HG03159 (cell line): ENCODE data around the gene PLXNA2.

Source experiments
- ATAC-seq: cut with Tn5 transposase; IDR thresholded peaks from one replicate; pipeline ENCODE4 v1.9.1; 2021; ENCODE audit warnings: mild to moderate bottlenecking, moderate library complexity; ENCODE audit not compliant: unreplicated experiment

Gene PLXNA2

GRCh38 chr1:208166340-208167138 lies 77.6 kb downstream of the PLXNA2 start:
- ATAC-seq = no peak

- no peak for ATAC-seq
These were observed 78.5 kb downstream of the PLXNA2 start for GRCh38 chr1:208165659-208166058.

DNA sequence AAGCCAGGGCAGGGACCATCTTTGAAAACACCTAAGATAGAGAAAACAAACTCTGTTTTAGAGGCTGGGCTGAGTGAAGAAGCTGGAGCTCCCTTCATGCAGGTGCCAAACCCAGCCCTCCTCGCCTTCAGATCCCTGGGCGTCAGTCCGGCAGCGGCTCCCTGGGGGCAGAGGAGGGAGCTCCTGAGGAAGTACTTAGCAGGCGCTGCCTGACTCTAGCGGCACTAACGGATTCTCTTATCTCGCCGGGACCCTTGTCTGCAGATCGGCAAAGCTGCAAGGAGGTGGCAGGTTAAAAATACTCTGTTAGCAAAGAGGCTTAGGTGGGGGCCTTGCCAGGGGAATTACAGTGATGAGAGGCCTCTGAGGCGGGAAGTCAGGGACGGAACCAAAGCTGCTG lies 79.6 kb downstream of the PLXNA2 start:
- ATAC-seq = no peak

- no peak for ATAC-seq
These were observed 80.6 kb downstream of the PLXNA2 start for GRCh38 chr1:208163539-208163938.

DNA sequence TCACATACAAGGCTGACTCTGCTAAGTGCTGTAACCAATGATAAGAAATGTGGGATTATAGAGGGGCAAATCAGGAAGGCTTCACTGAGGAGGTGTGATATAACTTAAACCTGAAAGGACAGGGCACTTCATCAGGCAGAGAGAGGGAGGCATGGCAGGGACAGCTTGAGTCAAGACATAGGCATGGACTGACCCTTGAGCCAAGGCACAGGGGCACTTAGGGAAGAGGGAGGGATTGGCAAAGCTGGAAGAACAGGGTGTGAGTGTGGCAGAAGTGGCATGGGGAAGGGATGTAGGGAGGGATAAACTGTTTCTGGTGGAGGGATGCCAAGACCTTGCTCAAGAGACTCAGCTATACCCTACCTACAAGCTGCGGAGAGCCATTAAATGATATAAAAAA lies 81.3 kb downstream of the PLXNA2 start:
- ATAC-seq = no peak

DNA sequence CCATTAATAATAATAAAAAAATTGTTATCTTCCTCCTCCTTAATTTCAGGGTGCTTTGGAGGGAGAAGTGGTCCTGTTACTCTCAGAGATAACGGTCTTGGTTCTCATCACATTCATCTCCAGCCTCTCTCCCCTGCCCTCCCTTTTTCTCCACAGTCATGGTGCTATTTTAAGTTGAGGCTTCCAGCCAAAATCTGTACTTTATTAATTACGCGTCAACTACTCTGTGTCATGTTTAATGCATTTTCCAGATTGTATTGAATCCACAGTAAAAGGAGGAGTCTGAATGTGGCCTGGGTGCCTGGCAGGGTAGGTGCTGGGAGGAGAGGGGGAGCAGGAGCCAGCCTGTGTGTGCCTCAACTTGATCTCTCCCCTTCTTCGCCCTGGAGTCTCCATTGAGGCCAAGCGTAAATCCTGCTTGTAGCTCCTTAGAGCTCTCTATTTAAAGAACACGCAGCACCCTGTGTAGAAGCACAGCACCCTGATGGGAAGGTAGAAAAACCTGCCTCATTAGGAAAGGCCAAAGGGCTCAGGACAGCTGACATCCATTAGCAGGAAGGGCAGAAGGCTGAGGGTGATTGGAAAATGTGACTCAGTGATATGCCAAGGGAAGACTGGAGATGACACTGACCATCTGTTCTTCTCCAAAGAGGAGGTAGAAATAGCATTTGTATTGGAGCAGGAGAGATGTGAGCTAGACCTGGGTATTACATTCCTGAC lies 82.4 kb downstream of the PLXNA2 start:
- no peak for ATAC-seq

GRCh38 chr1:208161005-208161404 lies 83.2 kb downstream of the PLXNA2 start:
- no peak for ATAC-seq

DNA sequence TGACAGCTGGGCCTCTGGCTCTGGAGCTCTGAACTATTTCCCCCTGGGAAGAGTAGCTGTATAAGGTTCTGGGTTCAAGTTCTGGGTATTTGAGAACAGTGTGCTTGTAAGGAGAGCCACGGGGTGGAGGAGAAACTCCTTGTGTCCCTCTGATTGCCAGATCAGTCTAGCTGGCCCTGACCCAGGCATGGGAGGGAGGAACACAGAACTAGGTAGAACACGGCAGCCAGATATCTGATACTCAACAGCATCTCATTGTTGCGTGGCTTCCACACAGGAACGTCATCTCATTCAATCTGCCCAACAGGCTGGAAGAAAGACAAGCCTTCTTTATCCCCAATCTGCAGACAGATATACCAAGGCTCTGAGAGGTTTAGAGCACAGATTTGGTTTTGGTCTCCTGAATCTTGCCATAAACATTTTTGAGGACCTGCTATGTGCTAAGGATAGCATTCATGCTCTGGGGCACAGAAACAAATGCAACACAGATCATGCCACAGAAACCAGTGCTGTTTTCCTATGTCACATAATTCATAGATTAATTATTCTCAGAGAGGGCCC lies 83.8 kb downstream of the PLXNA2 start:
- no peak for ATAC-seq

DNA sequence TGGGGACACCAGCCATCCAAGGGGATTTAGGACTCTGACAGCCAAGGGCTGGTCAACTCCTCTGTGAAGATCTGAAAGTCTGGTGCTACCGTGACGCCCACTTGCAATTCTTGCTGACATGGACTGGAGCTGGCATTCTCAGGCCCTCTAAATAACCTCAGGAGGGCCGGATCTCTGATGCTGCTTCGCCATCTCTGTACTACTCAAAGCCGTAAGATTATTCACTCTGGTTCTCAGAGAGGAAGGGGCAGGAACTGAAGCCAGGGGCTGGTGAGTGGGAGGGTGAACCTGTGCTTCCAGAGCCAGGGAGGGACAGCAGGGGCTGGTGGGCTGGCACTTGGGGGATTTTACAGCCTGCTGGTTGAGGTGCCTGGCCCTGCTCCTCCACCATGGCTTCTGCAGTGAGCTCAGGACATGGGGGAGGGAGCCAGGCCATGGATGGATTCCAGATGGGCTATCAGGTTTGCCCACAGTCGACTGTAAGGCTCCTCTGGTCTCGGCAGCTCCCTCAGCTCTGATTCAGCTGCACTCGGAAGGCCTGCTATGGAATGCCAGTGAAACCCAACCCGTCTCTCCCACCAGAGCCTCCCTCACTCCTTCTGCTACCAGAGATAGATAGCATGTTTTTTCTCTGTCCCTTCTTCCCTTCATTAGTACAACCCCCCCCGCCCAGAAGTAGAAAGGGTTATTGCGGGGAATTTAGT lies 84.5 kb downstream of the PLXNA2 start:
- no peak for ATAC-seq

DNA sequence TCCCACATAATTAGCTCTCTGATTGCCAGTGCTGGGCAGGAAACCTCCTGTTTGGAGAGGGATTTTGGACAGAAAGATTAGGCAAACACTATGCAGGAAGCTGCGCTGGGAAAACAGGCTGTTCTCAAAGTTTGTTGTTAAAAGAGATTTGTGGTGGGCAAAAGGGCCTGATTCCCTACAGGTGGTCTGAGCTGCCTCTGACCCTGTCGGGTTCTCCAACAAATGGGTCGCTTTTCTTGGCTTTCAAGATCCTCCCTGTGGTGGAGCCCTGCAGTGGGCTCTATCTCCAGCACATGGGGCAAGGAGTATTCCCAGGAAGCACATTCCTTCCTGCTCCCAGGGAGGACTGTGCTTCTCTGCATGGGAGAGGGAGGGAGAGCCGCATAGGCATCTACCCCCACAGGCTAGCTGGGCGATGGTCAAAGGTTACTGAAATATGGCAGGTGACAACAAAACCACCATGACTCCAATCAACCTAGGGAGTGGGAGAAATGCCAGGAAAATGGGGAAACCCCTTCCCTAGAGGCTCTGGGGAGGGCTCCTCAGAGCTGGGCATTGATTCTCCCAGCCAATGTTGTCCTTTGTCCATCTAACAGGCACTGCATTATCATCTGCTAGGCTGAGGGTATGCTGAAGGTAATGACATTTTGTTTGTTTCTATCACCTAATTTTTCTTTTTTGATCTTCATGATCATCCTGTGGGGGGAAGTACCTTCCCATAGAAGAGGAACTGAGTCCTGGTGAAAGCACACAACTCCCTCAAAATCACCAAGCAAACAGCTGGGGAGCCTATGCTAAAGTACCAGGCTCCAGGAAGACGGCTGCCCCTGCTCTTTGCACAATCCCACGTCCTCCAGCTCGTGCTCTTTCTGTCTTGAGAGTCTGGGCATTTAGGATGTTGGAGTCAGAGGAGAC lies 85.3 kb downstream of the PLXNA2 start:
- no peak for ATAC-seq

DNA sequence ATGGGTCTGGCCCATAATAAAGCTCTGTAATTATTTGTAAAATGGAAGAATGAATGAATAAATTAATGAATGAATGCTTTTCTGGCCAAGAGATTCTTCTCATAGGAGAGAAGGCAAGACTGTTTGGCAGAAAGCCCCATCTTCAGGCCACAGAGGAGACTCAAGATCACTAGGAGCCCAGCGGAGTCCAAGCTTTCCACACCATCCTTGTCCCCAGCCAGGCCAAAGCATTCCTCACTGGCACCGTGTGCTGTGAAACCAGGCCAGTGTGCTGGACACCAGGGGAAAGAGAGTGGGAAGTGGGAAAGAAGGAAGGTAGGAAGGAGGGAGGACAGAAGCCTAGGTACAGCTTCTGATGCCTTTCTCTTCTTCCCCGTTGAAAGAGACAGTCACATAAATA lies 86.4 kb downstream of the PLXNA2 start:
- ATAC-seq = no peak

DNA sequence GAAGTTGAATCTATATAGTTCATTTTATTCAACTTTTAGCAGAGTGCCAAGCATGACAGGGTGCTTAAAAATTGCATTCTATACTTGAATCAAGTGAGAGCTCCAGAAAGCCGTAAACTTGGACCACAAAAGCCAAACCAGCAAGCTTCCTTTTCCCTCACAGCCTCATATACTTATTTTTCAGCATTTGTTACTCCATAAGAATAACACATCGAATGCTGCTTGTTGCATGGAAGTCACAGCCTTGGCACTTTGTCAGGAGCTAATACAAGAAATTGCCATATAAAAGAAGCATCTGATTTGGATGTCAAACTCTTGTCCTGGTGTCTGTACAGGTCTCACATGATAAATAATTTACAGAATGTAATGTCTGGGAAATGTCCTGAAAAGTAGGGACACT lies 87.4 kb downstream of the PLXNA2 start:
- no peak for ATAC-seq

GRCh38 chr1:208156310-208156709 lies 87.9 kb downstream of the PLXNA2 start:
- ATAC-seq = no peak

DNA sequence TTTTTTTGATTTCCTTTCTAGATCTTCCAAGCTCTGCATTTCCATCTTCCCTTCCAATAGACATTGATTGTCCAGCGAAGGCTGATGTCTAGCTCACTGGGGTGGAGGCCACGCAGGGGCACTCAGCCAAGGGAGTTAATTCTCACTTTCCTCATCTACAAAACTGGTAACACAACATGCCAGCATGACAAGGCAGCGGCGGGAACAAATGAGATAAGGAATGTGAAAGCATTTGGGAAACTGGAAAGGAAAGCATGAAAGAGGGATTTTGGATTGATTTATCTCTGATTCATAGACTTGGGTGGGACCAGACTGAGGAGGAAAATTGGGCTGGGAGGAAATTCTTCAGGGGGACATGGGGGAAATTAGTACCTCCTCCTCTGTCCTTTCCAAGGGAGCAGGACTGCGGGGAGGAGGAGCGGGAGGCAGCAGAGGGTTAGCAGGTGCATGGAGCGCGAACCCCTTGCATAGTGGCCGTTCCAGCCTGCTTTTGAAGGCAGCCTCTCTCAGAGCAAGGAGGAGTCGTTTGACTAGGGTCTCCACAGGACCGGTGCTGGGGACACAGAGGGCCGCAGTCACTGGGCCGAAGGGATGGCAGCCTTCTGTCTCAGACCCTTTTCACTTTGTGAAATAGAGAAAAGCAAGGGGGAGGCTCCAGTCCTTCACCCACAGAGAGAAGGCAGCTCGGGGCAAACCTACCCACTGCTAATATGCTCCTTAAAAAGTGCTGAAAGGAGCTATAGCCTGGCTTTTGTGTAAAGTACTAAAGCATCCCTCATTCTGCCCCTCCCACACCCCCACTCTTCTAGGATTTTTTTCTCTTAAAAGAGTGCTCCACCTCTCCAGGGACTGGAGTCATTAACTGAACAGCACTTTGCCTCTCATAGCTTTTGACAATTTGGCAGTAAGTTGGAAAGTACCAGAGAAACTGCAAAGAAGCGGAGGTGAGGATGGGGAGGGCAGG lies 89.2 kb downstream of the PLXNA2 start:
- no peak for ATAC-seq

- ATAC-seq = no peak
These were observed 90.1 kb downstream of the PLXNA2 start for GRCh38 chr1:208154040-208154439.

DNA sequence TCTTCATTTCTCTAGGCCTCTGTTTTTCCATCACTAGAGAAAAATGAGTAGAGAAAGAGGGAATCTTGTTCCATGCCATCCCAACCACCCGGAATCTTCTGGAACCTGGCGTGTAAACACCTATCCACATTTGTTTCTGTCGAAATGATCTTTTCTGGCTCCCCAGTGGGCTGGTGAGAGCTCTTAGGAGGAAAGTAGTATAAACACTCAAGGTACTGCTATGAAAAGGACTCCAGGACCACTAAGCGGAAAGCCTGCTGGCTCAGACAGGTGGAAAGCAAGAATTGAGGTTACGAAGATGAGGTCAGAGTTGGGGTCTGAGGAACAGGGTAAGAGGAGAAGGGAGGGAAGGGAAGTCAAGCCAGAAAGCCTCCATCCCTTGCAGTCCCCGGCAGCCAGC lies 90.8 kb downstream of the PLXNA2 start:
- ATAC-seq = no peak

DNA sequence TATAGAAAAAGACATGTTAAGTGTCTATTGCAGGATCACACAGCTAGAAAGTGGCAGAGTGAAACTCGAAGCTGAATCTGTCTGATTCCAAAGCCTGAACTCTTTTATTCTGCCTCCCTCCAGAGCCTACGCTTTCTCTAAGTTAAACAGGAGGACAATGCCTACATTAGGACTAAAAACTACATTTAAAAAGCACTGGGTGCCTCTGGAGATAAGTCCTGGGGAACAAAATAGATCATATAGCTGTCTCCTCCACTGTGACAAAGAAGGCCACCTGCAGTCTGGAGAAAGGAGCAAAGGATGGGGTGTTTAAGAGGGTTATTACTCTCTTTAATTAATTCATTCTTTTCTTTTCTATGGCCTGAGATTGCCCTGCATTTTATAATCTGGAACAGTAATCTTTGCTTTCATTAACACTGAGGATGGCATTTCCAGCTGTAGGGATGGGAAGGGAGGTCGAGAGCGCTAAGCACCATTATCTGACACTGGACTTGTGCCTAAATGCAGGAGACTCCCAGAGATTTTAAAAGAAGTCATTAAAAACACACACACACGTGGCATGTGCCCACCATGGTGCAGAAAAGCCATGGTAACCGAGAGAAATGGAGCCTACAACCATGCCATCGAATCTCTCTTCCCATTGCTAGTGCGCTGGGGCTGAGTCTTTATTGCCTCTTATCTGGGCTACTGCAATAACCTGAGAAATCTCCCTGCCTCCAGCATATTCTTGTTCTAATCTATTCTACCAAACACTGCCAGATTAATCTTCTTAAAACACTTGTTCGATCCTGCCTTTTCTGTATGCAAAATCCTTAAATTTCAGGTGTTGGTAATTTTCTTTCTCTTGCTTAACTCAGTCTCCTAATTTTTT lies 92.2 kb downstream of the PLXNA2 start:
- no peak for ATAC-seq

DNA sequence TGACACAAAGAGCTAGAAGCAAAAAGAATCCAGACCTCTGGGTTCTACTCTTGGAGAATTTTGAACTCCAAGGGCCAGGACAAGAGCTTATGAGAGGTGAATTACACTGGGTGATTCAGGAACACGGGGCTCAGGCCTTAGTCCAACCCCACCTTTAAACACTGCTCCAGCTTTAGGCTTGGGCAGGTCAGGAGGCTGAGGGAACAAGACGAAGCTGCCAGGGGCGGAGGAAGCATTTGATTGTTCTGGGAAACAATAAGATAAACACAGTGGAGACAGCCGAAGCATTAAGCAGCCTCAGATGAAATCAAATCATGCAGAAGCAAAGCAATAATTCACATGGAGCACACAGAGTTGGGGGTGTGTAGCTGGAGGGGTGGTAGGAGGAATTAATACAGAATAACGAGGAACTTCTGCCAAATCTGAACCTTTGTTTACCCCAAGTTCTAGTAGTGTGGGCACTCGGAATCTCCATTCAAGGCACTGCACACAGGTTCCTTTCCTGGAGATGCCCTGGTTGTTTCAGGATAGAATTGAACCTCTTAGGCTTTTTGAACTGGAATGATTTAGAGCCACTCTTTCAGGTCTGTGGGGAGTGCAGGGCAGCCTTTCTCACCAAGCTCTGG lies 93.2 kb downstream of the PLXNA2 start:
- no peak for ATAC-seq
